ENCODE measurements around the gene USP4. TPM values are rescaled to one million over a fixed set of nuclear protein-coding genes. Genes with fewer than 3 reads are reported as not detected.

Gene USP4
- total RNA-seq, 1 experiment from 2014 or later = 32.2 TPM

Other genes starting within 250 kb of the USP4 start
- 88.8 and 107 TPM in 2 replicates for gene QRICH1, start 246.0 kb downstream of the USP4 start, total RNA-seq (2014; rRNA removed; shearing (Covaris generic); ENCODE audit: low replicate concordance)
- 241 and 326 TPM in 2 replicates for gene QARS1, start 235.3 kb downstream of the USP4 start, total RNA-seq (2014; rRNA removed; shearing (Covaris generic); ENCODE audit: low replicate concordance)
- 37.0 and 42.1 TPM in 2 replicates for gene USP19, start 219.2 kb downstream of the USP4 start, total RNA-seq (2014; rRNA removed; shearing (Covaris generic); ENCODE audit: low replicate concordance)
- 98.6 and 112 TPM in 2 replicates for gene LAMB2, start 207.0 kb downstream of the USP4 start, total RNA-seq (2014; rRNA removed; shearing (Covaris generic); ENCODE audit: low replicate concordance)
- 22.9 and 31.2 TPM in 2 replicates for gene CCDC71, start 173.7 kb downstream of the USP4 start, total RNA-seq (2014; rRNA removed; shearing (Covaris generic); ENCODE audit: low replicate concordance)
- gene KLHDC8B, start 168.5 kb downstream of the USP4 start, total RNA-seq (2014; rRNA removed; shearing (Covaris generic); ENCODE audit: low replicate concordance) = 14.8 and 26.2 TPM in 2 replicates
- gene C3orf62, start 62.8 kb downstream of the USP4 start, total RNA-seq (2014; rRNA removed; shearing (Covaris generic); ENCODE audit: low replicate concordance) = 0.14 TPM in 1 of 2 replicates, not detected in the other
- gene GPX1, start 18.3 kb upstream of the USP4 start, total RNA-seq (2014; rRNA removed; shearing (Covaris generic); ENCODE audit: low replicate concordance) = 420 and 481 TPM in 2 replicates
- gene RHOA, start 71.9 kb upstream of the USP4 start, total RNA-seq (2014; rRNA removed; shearing (Covaris generic); ENCODE audit: low replicate concordance) = 417 and 435 TPM in 2 replicates
- 23.8 and 28.5 TPM in 2 replicates for gene TCTA, start 72.4 kb upstream of the USP4 start, total RNA-seq (2014; rRNA removed; shearing (Covaris generic); ENCODE audit: low replicate concordance)
- not detected in 2 replicates for gene AMT, start 82.4 kb upstream of the USP4 start, total RNA-seq (2014; rRNA removed; shearing (Covaris generic); ENCODE audit: low replicate concordance)
- 6.0 and 6.9 TPM in 2 replicates for gene NICN1, start 89.3 kb upstream of the USP4 start, total RNA-seq (2014; rRNA removed; shearing (Covaris generic); ENCODE audit: low replicate concordance)
- gene DAG1, start 130.2 kb upstream of the USP4 start, total RNA-seq (2014; rRNA removed; shearing (Covaris generic); ENCODE audit: low replicate concordance) = 34.4 and 55.2 TPM in 2 replicates
- gene BSN, start 214.4 kb upstream of the USP4 start, total RNA-seq (2014; rRNA removed; shearing (Covaris generic); ENCODE audit: low replicate concordance) = 0.03 TPM in 1 of 2 replicates, not detected in the other